H1 (cell line): ENCODE measurements around the gene ZNF286A.
"Not testable (repeated sequence)": the region's sequence is repeated elsewhere in the genome, so short reads cannot be mapped to it uniquely, and the experiment has no call there.

Experiments used
- CEBPB ChIP-seq: IDR thresholded peaks from 2 replicates; pipeline ENCODE4 v1.6.1; 2012; ENCODE audit warnings: low read depth, low read length
- CTCF ChIP-seq, 3 experiments: IDR thresholded peaks; 1 replicate in 2 of 3; 2 replicates in 1 of 3; pipeline versions ENCODE4 v1.5.1 to v1.6.1; 2011; ENCODE audit warnings: low read length in 3 of 3, mild to moderate bottlenecking in 3 of 3, inconsistent platforms in 2 of 3, low read depth in 1 of 3, moderate library complexity in 1 of 3; ENCODE audit not compliant: insufficient read depth in 1 of 3; ENCODE audit errors: control extremely low read depth in 1 of 3
- EP300 ChIP-seq, 2 experiments: IDR thresholded peaks; 1 replicate in 1 of 2; 2 replicates in 1 of 2; pipeline ENCODE4 v1.6.1; 2011 to 2012; ENCODE audit warnings: low read depth in 2 of 2, low read length in 2 of 2, mild to moderate bottlenecking in 2 of 2, borderline replicate concordance in 1 of 2, inconsistent platforms in 1 of 2, moderate library complexity in 1 of 2
- NANOG ChIP-seq: IDR thresholded peaks from 2 replicates; pipeline ENCODE4 v1.6.1; 2011; ENCODE audit warnings: low read length, low read depth, mild to moderate bottlenecking, inconsistent platforms; ENCODE audit not compliant: insufficient read depth, poor library complexity, severe bottlenecking
- POLR2A ChIP-seq, 2 experiments: IDR thresholded peaks; 1 replicate in 1 of 2; 2 replicates in 1 of 2; pipeline ENCODE4 v1.6.1; 2011; ENCODE audit warnings: low read depth in 2 of 2, low read length in 2 of 2, mild to moderate bottlenecking in 2 of 2; ENCODE audit errors: control extremely low read depth in 1 of 2
- POLR2AphosphoS5 ChIP-seq: IDR thresholded peaks from 2 replicates; pipeline ENCODE4 v1.6.1; 2011; ENCODE audit warnings: low read depth, low read length
- POU5F1 ChIP-seq: IDR thresholded peaks from 2 replicates; pipeline ENCODE4 v1.6.1; 2011; ENCODE audit warnings: low read depth, mild to moderate bottlenecking, low read length, moderate library complexity
- RAD21 ChIP-seq, 2 experiments: IDR thresholded peaks in 1 of 2; conservative IDR thresholded peaks in 1 of 2; 2 replicates each; pipeline ENCODE4 v1.6.1; 2011; ENCODE audit warnings: low read depth in 2 of 2, low read length in 2 of 2, improper control_type of control experiment in 1 of 2, inconsistent platforms in 1 of 2, mild to moderate bottlenecking in 1 of 2, moderate library complexity in 1 of 2
- RNF2 ChIP-seq: fragments of 200-900, 300-1000 bp; sonication (generic); IDR thresholded peaks from 2 replicates; pipeline ENCODE4 v1.7.1; 2016; ENCODE audit warnings: borderline replicate concordance, low read depth, mild to moderate bottlenecking, antibody characterized with exemption, low read length; ENCODE audit not compliant: poor library complexity, severe bottlenecking; ENCODE audit errors: missing control alignments
- SAP30 ChIP-seq: fragments of 300-600 bp; sonication (generic); IDR thresholded peaks from 2 replicates; pipeline ENCODE4 v1.7.1; 2012; ENCODE audit warnings: low read length, moderate library complexity, mild to moderate bottlenecking, inconsistent platforms; ENCODE audit not compliant: insufficient read depth, insufficient replicate concordance
- SIN3A ChIP-seq, 2 experiments: IDR thresholded peaks in 1 of 2; conservative IDR thresholded peaks in 1 of 2; 2 replicates each; pipeline ENCODE4 v1.6.1; 2011 to 2012; ENCODE audit warnings: low read length in 2 of 2, improper control_type of control experiment in 1 of 2, low read depth in 1 of 2, mild to moderate bottlenecking in 1 of 2
- SP1 ChIP-seq: IDR thresholded peaks from 2 replicates; pipeline ENCODE4 v1.6.1; 2011; ENCODE audit warnings: low read depth, low read length
- TF ChIP-seq, protein P1 (sequence below): IDR thresholded peaks from 2 replicates; pipeline ENCODE4 v1.6.1; 2012; ENCODE audit warnings: low read length, inconsistent platforms

DNA sequence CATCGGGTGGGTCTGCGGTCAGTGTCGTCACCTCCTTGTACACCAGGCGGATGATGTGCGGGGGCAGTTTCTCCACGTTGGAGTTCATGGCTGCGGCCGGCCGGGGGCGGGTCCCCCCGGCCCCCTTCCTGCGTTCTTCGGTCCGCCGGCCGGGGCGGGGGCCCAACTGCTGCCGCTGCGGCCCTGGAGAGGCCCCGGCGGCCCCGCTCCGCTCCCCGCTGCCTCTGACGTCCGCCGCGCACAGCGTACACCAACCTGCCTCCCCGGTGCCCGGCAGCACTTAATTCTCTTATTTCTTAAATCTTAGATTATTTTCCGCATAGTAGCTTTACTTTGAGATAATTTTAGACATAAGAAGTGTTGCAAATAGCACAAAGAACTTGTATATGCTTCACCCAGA lies 5.3 kb downstream of the ZNF286A start:
- not testable (repeated sequence) for TF ChIP-seq RAD21 (IDR thresholded peaks at IDR 0.05 in 1 of 2, conservative IDR thresholded peaks at IDR 0.05 in 1 of 2; ENCODE audit: low read depth in 2 of 2, low read length in 2 of 2); EP300 (IDR thresholded peaks at IDR 0.05; ENCODE audit: borderline replicate concordance in 1 of 2, low read depth in 2 of 2, low read length in 2 of 2); POLR2AphosphoS5; CTCF (IDR thresholded peaks at IDR 0.05; ENCODE audit: control extremely low read depth in 1 of 3, insufficient read depth in 1 of 3, low read depth in 1 of 3, low read length in 3 of 3); RNF2; CEBPB; SP1; POLR2A (IDR thresholded peaks at IDR 0.05; ENCODE audit: control extremely low read depth in 1 of 2, low read depth in 2 of 2, low read length in 2 of 2); NANOG; SAP30; SIN3A (conservative IDR thresholded peaks at IDR 0.05 in 1 of 2, IDR thresholded peaks at IDR 0.05 in 1 of 2; ENCODE audit: low read depth in 1 of 2, low read length in 2 of 2); POU5F1
- TF ChIP-seq, protein P1, sequence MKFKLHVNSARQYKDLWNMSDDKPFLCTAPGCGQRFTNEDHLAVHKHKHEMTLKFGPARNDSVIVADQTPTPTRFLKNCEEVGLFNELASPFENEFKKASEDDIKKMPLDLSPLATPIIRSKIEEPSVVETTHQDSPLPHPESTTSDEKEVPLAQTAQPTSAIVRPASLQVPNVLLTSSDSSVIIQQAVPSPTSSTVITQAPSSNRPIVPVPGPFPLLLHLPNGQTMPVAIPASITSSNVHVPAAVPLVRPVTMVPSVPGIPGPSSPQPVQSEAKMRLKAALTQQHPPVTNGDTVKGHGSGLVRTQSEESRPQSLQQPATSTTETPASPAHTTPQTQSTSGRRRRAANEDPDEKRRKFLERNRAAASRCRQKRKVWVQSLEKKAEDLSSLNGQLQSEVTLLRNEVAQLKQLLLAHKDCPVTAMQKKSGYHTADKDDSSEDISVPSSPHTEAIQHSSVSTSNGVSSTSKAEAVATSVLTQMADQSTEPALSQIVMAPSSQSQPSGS: not testable (repeated sequence)
